Measurements from ENCODE around the gene OR6B2. TPM values are rescaled to one million over a fixed set of nuclear protein-coding genes. Genes with fewer than 3 reads are reported as not detected.

The OR6B2 gene
- total and polyA plus RNA-seq, 8 donors, result not detected

GRCh38 chr2:239983004-239983778, 47.0 kb downstream of the OR6B2 start:
- Histone ChIP-seq H3K9me3 (peaks cover 0 to 6% of the 10 kb centered on the region in 2 donors), H3K4me1 (peaks cover 0 to 6% of the 10 kb centered on the region in 2 donors), H3K27me3 (no peaks in the 10 kb centered on the region), H3K36me3 (peaks cover 0 to 75% of the 10 kb centered on the region in 2 donors), H3K4me3 (no peak overlapping the region), H3K27ac (no peak overlapping the region)
- DNase-seq, result no peak
- intact Hi-C loops (cut with DNase I), result loop anchor here in 1 of 2 donors (10.0 kb wide), 1 partner anchor 948 kb away; no protein-coding TSS in a partner anchor
- no peak for ATAC-seq
- TF ChIP-seq CTCF (IDR thresholded peaks at IDR 0.05), result no peak

Other genes starting within 250 kb of the OR6B2 start
- gene NDUFA10, start 5.1 kb downstream of the OR6B2 start, total RNA-seq, result 10 to 100 TPM; 87.9 to 98.8 TPM
- gene NDUFA10, start 5.1 kb downstream of the OR6B2 start, polyA plus RNA-seq (ENCODE audit: insufficient read length in 6 of 6), result 100 to 1,000 TPM in 4 of 6 donors, 10 to 100 TPM in 2; 94.9 to 117 (median 101) TPM
- gene OR6B3, start 23.1 kb upstream of the OR6B2 start, total RNA-seq, result not detected
- gene OR6B3, start 23.1 kb upstream of the OR6B2 start, polyA plus RNA-seq (ENCODE audit: insufficient read length in 6 of 6), result not detected
- gene COPS9, start 105.9 kb upstream of the OR6B2 start, total RNA-seq, result 100 to 1,000 TPM; 108 to 146 TPM
- gene COPS9, start 105.9 kb upstream of the OR6B2 start, polyA plus RNA-seq (ENCODE audit: insufficient read length in 6 of 6), result 100 to 1,000 TPM in 1 of 6 donors, 10 to 100 TPM in 5; 62.4 to 101 (median 80.7) TPM
- gene OTOS, start 110.2 kb upstream of the OR6B2 start, total RNA-seq, result not detected
- not detected for gene OTOS, start 110.2 kb upstream of the OR6B2 start, polyA plus RNA-seq (ENCODE audit: insufficient read length in 6 of 6)

Data from left lung (tissue), 10 donors.